ENCODE measurements around the gene E2F6. TPM values are rescaled to one million over a fixed set of nuclear protein-coding genes. Genes with fewer than 3 reads are reported as not detected.

Gene E2F6
- total RNA-seq, 3 donors from 2014 or later = 21.1 to 25.0 (median 23.3) TPM

- Histone ChIP-seq H3K4me1 (no peaks in the 10 kb centered on the region), H3K27ac (no peak overlapping the region), H3K4me3 (no peak overlapping the region), H3K9me3 (no peaks in the 10 kb centered on the region), H3K27me3 (no peaks in the 10 kb centered on the region), H3K36me3 (no peaks in the 10 kb centered on the region)
- DNase-seq (ENCODE audit: low spot score in 2 of 2) = no peak
- intact Hi-C loops (cut with DNase I; ENCODE audit: low total_unique reads) = no loop called here
- no peak for TF ChIP-seq POLR2AphosphoS5 (IDR thresholded peaks at IDR 0.05)
- TF ChIP-seq CTCF (IDR thresholded peaks at IDR 0.05) = no peak
- TF ChIP-seq POLR2A (IDR thresholded peaks at IDR 0.05) = no peak
Measured at GRCh38 chr2:11396021-11396420, 69.9 kb downstream of the E2F6 start.

GRCh38 chr2:11395389-11395788 lies 70.6 kb downstream of the E2F6 start:
- H3K27ac ChIP-seq = no peak overlapping the region
- TF ChIP-seq CTCF (IDR thresholded peaks at IDR 0.05) = no peak
- TF ChIP-seq POLR2A (IDR thresholded peaks at IDR 0.05) = no peak
- no peak for TF ChIP-seq POLR2AphosphoS5 (IDR thresholded peaks at IDR 0.05)
- no peaks in the 10 kb centered on the region for H3K9me3 ChIP-seq
- intact Hi-C loops (cut with DNase I; ENCODE audit: low total_unique reads) = no loop called here
- H3K27me3 ChIP-seq = no peaks in the 10 kb centered on the region
- H3K4me3 ChIP-seq = no peak overlapping the region
- no peak for DNase-seq (ENCODE audit: low spot score in 2 of 2)
- no peaks in the 10 kb centered on the region for H3K36me3 ChIP-seq
- no peaks in the 10 kb centered on the region for H3K4me1 ChIP-seq

Other genes with a start within 250 kb of the E2F6 start
- gene ROCK2, start 121.5 kb downstream of the E2F6 start, total RNA-seq = 100 to 1,000 TPM in 2 of 3 donors, 10 to 100 TPM in 1; 87.1 to 181 (median 103) TPM
- gene GREB1, start 67.9 kb upstream of the E2F6 start, total RNA-seq = 10 to 100 TPM in 2 of 3 donors, 1 to 10 TPM in 1; 5.4 to 83.6 (median 42.9) TPM
- gene NTSR2, start 204.0 kb upstream of the E2F6 start, total RNA-seq = under 1 TPM in 1 of 3 donors, not detected in 2; 0.32 TPM